ENCODE measurements around the gene SBNO2.

The SBNO2 gene

DNA sequence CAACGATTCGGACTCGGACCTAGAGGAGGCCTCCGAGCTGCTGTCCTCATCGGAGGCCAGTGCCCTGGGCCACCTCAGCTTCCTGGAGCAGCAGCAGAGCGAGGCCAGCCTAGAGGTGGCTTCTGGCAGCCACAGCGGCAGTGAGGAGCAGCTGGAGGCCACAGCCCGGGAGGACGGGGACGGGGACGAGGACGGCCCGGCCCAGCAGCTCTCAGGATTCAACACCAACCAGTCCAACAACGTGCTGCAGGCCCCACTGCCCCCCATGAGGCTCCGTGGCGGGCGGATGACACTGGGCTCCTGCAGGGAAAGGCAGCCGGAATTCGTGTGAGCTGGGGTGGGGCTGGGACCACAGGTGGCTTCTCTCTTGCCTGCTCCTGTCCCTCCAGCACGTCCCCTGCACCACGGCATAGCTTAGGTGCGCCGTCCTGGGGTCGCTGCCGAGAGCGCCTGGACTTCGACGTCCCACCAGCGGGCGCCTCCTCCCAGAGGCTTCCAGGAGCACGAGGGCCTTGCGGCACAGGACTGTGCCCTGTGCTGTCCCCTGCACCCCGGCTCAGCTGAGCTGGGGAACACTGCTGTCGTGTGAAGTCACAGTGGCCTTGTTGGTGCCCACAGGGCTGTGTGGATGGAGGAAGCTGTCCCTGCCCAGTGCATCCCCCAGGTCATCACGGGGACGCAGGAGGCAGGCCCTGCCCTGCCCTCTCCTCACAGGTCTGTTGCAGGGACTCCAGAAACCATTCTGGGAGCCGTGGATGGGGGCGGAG, 88.2 kb downstream of the SBNO2 start:
- DNase-seq, result no peak

DNA sequence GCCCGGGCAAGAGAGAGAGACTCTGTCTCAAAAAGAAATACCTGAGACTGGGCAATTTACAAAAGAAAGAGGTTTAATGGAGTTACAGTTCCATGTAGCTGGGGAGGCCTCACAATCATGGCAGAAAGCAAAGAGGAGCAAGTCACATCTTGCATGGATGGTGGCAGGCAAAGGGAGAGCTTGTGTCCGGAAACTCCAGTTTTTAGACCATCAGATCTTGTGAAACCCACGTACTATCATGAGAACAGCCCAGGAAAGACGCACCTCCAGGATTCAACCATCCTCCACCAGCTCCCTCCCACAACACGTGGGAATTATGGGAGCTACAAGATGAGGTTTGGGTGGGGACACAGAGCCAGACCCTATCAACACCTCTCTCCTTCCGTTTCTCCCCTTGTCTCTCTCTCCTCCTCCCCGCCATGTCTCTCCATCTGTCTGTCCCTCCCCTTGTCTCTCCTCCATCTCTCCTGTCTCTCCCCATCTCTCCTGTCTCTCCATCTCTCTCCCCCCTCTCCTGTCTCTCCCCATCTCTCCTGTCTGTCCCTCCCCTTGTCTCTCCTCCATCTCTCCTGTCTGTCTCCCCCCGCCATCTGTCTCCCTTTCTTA, 88.9 kb downstream of the SBNO2 start:
- DNase-seq, result no peak

DNA sequence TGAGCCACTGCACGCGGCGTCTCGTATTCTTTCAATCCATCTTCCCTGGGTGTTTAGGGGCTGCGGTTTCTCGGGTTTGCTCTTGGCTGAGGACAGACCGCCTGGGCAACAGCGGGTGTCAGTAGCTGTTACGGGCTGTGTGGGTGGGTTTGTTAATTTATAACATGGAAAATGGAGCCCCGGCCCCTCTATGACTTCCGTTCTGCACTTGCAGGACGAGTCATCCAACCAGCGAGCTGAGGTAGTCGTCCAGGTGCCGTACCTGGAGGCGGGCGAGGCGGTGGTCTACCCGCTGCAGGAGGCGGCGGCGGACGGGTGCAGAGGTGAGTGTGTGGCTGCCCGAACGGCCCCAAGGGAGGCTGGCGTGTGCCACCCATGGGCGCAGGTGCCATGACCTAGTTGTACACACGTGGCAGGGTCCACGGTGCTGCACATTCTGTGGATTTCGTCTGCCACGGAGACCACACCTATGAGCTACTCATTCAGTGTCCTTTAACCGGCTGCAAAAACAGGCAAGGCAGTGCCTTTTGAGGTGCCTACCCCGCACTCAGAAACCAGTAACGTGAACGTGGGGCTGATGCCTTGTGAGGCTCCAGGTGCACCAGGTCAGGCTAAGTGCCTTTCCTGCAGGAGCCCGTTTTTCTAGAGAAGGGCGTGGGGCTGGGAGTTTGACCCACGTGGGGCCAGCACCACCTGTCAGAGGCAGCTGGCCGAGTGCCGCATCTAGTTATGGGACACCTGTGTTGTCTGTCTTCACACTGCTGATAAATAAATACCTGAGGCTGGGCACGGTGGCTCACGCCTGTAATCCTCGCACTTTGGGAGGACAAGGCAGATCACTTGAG, 89.8 kb downstream of the SBNO2 start:
- no peak for DNase-seq

DNA sequence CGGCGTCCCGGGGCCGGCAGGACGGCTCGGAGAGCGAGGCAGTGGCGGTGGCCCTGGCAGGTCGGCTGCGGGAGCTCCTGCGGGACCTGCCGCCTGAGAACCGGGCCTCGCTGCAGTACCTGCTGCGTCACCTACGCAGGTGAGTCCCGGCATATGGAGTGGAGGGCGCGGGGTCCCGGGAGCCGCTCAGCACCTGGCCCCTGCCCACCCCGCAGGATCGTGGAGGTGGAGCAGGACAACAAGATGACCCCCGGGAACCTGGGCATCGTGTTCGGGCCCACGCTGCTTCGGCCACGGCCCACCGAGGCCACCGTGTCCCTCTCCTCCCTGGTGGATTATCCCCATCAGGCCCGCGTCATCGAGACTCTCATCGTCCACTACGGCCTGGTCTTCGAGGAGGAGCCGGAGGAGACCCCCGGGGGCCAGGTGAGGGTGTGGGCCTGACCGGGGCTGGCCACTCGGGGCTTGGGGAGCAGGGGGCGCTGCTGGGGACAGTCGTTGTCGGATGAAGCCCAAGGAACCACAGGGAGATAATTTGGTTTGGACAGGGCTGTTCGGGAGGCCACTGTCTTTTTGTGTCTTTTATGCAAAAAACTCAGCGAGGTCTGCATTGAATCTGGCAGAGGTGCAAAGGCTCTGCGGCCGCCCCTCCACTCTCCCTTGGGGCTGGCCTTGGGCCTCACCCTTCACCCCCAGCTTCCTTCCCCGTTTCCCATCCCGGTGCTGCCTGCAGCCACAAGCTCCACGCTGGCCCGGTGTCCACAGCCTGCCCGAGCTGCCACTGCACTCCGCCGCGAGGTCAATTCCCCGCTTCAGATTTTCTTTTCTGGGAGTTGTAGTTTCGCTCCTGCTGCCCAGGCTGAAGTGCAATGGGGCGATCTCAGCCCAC, 90.9 kb downstream of the SBNO2 start:
- DNase-seq, result no peak

DNA sequence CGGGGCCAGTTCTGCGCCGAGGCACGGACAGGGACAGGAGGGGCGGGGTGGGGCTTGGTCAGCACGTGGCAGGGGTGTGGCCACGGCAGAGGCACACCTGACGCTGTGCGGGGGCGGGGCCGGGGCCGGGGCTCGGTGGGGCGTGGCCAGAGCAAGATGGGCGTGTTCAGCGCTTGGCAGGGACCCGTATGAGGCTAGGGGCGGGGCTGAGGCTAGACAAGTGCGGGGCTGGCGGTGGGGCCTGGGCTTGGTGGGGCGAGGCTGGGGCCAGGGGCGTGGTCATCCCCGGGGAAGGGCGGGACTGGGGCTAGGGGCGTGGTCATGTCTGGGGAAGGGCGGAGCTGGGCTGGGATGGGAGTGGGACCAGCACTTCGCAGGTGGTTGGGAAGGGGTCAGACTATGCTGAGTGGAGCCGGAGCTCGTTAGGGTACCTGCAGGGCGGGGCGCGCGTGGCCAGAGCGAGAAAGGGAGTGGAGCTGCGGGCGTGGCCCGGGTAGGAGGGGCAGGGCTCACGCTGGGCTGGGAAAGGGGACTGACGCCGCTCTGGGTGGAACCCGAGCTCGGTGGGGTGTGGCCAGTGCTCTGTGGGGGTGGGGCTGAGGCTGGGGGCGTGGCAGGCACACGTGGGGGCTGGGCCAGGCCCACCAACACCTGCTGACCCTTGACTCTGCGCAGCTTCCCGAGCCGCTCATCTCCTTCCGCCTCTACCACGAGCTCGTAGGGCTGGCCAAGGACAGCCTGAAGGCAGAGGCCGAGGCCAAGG, 91.7 kb downstream of the SBNO2 start:
- peak; percentile 90 for DNase-seq

DNA sequence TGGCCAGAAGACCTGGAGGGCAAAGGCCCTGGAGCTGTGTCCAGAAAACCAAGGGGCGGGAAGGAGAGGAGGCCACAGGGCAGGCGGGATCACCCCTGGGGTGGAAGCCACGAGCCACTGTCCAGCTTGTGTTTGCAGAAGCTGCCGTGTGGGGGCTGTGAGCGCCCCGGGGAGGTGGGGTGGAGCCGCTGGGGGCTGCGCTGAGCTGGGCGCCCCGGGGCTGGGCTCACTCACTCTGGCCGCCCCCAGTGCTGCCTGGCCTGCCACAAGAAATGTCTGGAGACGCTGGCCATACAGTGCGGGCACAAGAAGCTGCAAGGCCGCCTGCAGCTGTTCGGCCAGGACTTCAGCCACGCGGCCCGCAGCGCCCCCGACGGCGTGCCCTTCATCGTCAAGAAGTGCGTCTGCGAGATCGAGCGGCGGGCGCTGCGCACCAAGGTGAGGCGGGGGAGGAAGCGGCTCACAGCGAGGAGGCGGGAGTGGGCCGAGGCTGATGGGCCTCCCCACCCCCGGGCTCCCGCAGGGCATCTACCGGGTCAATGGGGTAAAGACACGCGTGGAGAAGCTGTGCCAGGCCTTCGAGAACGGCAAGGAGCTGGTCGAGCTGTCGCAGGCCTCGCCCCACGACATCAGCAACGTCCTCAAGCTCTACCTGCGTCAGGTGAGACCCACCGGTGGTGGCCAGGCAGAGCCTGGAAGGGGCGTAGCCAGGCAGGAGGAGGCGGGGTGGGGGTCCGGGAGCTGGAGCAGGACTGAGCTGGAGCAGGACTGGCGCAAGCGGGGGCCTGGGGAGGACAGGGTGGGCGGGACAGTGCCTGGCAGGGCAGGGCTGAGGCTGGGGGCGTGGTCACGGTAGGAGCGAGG, 92.5 kb downstream of the SBNO2 start:
- DNase-seq, result no peak

DNA sequence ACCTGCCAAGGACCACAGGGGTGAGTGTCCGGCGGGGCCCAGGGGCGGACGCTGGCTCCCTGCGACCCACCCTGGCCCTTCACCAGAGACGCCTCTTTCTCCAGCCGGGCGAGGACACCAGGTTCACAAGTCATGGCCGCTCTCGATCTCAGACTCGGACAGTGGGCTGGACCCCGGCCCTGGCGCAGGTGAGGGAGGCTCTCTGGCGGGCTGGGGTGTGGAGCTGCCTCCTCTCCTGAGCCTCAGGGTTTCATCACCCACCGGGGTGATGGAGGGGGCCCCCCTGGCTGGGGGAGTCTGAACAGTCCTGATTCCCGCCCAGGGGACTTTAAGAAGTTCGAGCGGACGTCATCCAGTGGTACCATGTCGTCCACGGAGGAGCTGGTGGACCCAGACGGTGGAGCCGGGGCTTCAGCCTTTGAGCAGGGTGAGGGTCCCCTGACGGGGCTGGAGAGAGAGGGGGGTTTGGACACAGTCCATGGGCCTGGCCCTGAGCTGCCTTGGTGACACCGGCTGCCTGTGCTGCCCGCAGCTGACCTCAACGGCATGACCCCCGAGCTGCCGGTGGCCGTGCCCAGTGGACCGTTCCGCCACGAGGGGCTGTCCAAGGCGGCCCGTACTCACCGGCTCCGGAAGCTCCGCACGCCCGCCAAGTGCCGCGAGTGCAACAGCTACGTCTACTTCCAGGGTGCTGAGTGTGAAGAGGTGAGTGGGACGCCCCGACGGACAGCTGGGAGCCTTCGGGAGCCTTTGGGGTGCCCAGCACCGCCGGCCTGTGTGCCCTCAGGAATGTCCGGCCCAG, 93.5 kb downstream of the SBNO2 start:
- DNase-seq, result no peak

DNA sequence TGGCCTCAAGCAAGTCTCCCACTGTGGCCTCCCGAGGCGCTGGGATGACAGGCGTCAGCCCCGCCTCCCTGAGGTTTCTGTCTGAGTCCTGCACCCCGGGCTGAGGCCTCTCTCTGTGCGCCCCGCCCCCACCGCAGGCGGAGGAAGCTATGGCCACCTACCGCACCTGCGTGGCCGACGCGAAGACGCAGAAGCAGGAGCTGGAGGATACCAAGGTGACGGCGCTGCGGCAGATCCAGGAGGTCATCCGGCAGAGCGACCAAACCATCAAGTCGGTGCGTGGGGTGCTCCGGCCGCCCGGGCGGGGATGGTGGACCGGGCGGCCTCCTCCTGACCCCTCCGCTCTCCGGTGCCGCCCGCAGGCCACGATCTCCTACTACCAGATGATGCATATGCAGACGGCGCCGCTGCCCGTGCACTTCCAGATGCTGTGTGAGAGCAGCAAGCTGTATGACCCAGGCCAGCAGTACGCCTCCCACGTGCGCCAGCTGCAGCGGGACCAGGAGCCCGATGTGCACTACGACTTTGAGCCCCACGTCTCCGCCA, 94.4 kb downstream of the SBNO2 start:
- no peak for DNase-seq

DNA sequence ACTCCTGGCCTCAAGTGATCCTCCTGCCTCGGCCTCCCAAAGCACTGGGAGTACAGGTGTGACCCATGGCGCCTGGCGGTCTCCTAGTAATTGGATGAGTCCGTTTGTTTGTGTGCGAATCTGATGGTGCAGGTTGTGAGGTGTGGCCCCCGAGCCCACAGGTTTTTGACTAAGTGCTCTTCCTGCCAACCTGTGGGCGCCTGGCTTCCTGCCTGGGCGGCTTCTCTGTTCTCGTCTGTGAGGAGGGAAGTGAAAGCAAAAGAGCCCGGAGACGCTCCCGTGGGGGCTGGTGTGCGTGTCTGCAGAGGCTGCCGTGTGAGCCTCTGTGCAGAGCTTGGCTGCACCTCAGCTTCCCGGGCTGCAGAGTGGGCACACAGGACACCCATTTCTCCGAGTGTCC, 97.1 kb downstream of the SBNO2 start:
- no peak for DNase-seq

DNA sequence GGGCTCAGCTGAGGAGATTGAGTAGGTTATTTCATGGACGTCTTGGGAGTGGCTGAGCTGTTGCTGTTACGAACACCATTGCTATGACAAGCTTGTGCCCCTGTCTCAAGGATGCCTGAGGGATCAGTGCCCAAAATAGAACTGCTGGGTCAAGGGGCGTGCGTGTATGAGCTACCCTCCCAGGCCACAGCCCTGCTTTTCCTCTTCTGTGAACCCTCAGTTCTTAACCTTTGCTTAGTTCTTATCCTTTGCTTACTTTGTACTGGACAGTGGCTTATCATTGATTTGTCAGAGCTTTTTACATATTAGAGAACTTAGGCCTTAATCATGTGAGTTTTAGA, 98.1 kb downstream of the SBNO2 start:
- DNase-seq, result no peak

DNA sequence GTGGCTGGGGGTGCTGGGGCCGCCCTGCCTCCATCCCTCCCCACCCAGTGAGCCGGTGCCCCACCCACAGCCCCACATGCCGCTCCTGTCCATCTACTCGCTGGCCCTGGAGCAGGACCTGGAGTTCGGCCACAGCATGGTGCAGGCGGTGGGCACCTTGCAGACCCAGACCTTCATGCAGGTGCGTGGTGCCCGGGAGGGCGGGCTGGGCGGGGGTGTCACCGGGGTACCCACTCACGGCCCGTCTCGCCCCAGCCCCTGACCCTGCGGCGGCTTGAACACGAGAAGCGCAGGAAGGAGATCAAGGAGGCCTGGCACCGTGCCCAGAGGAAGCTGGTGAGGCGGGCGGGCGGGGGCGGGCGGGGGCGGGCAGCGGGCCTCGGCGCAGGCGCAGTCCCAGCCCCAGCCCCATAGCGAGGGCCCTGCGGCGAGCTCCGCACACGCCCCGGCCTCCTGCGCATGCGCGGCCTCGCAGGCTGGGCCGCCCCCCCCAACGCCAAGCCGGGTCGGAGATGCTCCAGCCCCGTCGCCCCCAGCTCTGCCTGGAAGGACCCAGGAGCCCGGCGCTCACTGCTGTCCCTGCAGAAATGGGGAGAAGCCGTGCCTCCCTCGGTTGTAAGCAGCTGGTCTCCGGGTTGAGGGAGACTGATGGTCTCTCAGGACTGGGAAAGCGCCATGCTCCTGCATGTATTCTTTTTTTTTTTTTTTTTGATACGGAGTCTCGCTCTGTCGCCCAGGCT, 99.4 kb downstream of the SBNO2 start:
- peak; percentile 61 for DNase-seq

DNA sequence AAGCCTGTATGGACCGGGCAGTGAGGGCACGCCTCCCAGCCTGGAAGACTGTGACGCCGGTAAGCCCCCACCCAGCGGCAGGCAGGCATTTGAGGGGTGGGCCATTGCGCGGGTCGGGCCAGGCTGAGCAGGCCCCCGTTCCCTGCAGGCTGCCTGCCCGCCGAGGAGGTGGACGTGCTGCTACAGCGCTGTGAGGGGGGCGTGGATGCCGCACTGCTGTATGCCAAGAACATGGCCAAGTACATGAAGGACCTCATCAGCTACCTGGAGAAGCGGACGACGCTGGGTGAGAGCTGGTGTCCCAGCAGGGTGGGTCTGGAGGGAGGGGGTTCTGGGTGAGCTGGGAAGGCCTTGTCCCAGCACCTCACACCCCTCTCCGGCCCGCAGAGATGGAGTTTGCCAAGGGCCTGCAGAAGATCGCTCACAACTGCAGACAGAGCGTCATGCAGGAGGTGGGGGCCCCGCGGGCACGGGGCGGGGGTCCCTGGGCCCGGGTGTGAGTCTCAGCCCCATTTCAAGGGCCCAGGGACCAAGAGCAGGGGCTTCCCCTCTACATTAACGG, 100.0 kb downstream of the SBNO2 start:
- DNase-seq, result no peak

DNA sequence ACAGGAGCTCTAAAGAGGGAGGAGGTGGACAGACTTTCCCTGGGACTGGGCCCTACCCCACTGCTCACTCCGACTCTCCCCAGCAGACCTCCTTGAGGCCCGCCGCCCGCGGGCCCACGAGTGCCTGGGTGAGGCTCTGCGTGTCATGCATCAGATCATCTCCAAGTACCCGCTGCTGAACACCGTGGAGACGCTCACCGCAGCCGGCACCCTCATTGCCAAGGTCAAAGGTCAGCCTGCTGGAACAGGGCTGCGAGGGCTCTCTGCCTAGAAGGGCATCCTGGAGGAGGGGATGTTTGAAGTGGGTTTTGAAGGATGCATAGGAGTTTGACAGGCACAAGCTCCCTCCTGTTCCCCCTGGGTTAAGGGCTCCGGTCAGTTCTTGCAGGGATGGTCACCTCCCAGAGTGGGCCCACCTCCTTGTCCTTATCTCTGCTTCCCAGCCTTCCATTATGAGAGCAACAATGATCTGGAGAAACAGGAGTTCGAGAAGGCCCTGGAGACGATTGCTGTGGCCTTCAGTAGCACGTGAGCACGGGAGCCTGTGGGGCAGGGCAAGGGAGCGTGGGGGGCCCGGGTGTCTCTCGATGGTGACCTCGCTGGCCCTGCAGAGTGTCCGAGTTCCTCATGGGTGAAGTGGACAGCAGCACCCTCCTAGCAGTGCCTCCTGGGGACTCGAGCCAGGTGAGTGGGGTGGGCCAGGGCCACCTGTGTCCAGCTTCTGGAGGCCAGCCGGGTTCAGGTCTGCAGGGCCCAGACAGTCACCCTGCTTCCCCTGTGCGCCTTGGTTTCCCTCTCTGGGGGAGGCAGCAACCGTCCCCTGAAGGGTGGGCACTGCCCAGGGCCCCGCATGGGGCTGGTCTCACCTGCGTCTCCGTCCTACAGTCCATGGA, 100.8 kb downstream of the SBNO2 start:
- no peak for DNase-seq

DNA sequence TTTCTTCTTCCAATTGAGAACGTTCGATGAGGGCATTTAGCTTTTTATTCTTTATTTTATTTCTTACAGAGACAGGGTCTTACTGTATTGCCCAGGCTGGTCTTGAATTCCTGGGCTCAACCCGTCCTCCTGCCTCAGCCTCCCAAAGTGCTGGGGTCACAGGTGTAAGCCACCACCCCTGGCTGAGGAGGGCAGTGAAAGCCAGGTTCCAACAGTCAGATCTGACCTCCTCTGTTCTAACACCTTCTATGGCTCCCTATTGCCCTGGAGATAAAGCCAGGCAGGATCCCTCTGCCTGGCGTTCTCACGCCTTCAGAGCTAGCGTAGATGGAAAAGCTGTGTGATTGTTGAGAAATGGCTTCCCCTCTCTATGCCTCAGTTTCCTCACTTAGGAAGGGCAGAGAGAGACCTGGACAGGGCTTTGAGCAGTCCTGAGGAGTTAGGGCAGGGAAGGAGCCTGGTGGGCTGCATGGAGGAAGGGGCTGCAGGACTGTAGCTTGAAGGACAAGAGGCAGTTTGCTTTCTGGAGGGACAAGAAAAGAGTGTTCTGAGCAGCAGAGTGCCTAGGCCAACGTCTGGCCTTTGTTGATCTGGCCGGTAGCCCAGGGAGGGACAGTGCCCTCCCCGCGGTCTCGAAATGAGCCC, 101.6 kb downstream of the SBNO2 start:
- no peak for DNase-seq

DNA sequence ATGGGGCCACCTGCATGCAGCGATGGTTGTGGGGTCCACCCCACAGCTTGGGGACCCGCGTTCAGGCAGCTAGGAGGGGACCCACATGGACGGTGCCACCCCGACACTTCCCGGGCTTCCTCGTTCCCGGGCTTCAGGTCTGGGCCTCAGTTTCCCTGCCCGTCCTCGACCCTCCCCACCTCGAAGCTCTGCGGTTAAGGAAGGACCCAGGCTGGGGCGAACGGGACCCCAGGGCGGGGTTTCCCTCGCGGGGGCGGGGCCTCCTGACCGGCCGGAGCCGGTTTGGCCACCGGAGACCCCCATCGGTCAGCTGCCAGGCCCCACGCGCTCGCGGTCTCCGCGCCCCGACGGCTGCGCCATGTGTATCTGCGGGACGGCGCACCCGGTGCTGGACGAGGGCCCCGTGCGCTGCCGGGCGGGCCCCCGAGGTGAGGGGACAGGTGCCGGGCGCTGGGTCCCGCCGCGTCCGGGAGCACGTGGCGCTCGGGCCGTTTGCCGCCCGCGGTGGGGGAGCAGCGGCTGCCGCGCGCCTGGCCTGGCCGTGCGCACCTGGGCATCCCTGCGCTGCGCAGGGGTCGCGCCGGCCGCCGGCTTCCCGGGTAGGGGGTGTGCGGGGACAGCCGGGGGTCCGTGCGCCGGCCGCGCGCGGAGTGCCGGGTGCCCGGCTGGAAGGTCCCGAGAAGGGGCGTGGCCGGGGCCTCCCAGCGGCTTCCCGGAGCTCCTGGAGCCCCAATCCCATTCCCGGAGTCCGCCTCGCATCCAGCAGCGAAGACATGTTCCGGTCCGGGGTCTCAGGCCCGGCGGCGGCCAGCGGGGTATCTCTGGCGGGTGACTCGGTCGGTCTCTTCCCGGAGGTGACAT, 102.9 kb downstream of the SBNO2 start:
- no peak for DNase-seq

DNA sequence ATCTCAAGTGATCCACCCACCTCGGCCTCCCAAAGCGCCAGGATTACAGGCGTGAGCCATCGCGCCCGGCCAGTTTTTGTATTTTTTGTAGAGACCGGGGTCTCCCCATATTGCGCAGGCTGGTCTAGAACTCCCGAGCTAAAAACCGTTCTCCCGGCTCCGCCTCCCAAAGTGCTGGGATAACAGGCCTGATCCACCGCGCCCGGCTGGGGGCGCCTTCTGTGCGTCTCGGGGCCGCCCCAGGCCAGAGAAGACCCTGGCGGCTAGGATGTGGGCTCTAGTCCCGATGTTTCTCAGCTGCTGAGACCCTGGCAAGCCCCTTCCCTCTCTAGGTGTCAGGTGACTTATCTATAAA, 103.5 kb downstream of the SBNO2 start:
- no peak for DNase-seq
